SK-N-SH (cell line): ENCODE results near the gene PCF11.

Experiments
- JUND ChIP-seq: IDR thresholded peaks from 2 replicates; pipeline ENCODE4 v1.4.0; 2012
- MXI1 ChIP-seq: IDR thresholded peaks from 2 replicates; pipeline ENCODE4 v1.6.1; 2012; ENCODE audit warnings: mild to moderate bottlenecking, low read depth, low read length, improper control_type of control experiment
- NRF1 ChIP-seq: IDR thresholded peaks from 2 replicates; pipeline ENCODE4 v1.6.1; 2012; ENCODE audit warnings: low read depth, mild to moderate bottlenecking, low read length
- RFX5 ChIP-seq: IDR thresholded peaks from 2 replicates; pipeline ENCODE4 v1.6.1; 2012; ENCODE audit warnings: mild to moderate bottlenecking, improper control_type of control experiment, low read length
- TAF1 ChIP-seq: IDR thresholded peaks from 2 replicates; pipeline ENCODE4 v1.6.1; 2012; ENCODE audit warnings: low read depth, mild to moderate bottlenecking, low read length, moderate library complexity, borderline replicate concordance
- YY1 ChIP-seq: IDR thresholded peaks from 2 replicates; pipeline ENCODE4 v1.4.0; 2012; ENCODE audit warnings: low read depth, mild to moderate bottlenecking
- TF ChIP-seq, protein P1 (sequence below): fragments of 200-600 bp; sonication (generic); IDR thresholded peaks from 2 replicates; pipeline ENCODE4 v1.6.1; 2017; ENCODE audit warnings: antibody characterized with exemption, mild to moderate bottlenecking, moderate library complexity
- TF ChIP-seq, protein P2 (sequence below): fragments of 150-350 bp; IDR thresholded peaks from 2 replicates; pipeline ENCODE4 v1.6.1; 2016; ENCODE audit warnings: mild to moderate bottlenecking, low read depth, low read length
- TF ChIP-seq, protein P3 (sequence below): IDR thresholded peaks from 2 replicates; pipeline ENCODE4 v1.4.0; 2012; ENCODE audit warnings: low read depth, borderline replicate concordance

DNA sequence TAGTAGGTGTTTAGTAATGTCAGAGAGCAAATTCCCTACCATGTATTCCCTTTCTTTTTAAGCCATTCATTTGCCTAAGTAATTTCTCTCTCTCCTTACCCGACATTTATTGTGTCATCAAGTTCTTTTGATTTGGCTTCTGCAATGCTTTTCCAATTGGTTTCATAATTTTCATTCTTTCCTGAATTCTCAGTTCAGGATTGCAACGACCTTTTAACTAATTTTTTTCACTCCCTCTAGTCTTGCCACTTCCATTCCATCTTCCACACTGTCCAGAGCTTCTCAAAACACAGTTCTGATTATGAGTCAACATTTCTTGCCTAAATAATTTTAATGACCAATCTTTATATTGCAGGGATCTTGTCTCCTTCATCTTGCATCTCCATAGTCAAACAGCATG lies 44.0 kb upstream of the PCF11 start:
- TF ChIP-seq, protein P1, sequence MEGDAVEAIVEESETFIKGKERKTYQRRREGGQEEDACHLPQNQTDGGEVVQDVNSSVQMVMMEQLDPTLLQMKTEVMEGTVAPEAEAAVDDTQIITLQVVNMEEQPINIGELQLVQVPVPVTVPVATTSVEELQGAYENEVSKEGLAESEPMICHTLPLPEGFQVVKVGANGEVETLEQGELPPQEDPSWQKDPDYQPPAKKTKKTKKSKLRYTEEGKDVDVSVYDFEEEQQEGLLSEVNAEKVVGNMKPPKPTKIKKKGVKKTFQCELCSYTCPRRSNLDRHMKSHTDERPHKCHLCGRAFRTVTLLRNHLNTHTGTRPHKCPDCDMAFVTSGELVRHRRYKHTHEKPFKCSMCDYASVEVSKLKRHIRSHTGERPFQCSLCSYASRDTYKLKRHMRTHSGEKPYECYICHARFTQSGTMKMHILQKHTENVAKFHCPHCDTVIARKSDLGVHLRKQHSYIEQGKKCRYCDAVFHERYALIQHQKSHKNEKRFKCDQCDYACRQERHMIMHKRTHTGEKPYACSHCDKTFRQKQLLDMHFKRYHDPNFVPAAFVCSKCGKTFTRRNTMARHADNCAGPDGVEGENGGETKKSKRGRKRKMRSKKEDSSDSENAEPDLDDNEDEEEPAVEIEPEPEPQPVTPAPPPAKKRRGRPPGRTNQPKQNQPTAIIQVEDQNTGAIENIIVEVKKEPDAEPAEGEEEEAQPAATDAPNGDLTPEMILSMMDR: no peak
- no peak for TF ChIP-seq MXI1
- TF ChIP-seq RFX5: no peak
- no peak for TF ChIP-seq JUND
- TF ChIP-seq, protein P2, sequence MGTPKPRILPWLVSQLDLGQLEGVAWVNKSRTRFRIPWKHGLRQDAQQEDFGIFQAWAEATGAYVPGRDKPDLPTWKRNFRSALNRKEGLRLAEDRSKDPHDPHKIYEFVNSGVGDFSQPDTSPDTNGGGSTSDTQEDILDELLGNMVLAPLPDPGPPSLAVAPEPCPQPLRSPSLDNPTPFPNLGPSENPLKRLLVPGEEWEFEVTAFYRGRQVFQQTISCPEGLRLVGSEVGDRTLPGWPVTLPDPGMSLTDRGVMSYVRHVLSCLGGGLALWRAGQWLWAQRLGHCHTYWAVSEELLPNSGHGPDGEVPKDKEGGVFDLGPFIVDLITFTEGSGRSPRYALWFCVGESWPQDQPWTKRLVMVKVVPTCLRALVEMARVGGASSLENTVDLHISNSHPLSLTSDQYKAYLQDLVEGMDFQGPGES: no peak
- no peak for TF ChIP-seq NRF1
- no peak for TF ChIP-seq YY1
- TF ChIP-seq, protein P3, sequence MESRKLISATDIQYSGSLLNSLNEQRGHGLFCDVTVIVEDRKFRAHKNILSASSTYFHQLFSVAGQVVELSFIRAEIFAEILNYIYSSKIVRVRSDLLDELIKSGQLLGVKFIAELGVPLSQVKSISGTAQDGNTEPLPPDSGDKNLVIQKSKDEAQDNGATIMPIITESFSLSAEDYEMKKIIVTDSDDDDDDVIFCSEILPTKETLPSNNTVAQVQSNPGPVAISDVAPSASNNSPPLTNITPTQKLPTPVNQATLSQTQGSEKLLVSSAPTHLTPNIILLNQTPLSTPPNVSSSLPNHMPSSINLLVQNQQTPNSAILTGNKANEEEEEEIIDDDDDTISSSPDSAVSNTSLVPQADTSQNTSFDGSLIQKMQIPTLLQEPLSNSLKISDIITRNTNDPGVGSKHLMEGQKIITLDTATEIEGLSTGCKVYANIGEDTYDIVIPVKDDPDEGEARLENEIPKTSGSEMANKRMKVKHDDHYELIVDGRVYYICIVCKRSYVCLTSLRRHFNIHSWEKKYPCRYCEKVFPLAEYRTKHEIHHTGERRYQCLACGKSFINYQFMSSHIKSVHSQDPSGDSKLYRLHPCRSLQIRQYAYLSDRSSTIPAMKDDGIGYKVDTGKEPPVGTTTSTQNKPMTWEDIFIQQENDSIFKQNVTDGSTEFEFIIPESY: no peak
- no peak for TF ChIP-seq TAF1
